Measurements from ENCODE around the gene APBB3.

DNA sequence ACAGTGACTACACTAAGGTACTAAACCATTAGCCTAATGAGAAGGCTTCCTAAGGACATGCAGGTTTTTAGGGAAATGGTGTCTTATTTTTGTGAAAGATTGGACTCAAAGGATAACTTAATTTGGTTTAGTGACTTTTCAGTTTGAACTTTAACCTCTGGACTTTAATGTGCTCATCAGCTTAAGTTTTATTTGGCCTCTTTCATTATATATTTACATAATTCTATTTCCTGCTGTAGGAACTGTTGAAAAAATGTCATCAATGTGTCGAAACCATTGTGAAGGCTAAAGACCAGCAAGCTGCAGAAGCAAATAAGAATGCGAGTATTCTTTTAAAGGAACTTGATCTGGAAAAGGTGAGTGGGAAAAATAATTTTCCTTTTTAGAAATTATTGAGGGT, 51.3 kb downstream of the APBB3 start:
- TF ChIP-seq, protein P1, sequence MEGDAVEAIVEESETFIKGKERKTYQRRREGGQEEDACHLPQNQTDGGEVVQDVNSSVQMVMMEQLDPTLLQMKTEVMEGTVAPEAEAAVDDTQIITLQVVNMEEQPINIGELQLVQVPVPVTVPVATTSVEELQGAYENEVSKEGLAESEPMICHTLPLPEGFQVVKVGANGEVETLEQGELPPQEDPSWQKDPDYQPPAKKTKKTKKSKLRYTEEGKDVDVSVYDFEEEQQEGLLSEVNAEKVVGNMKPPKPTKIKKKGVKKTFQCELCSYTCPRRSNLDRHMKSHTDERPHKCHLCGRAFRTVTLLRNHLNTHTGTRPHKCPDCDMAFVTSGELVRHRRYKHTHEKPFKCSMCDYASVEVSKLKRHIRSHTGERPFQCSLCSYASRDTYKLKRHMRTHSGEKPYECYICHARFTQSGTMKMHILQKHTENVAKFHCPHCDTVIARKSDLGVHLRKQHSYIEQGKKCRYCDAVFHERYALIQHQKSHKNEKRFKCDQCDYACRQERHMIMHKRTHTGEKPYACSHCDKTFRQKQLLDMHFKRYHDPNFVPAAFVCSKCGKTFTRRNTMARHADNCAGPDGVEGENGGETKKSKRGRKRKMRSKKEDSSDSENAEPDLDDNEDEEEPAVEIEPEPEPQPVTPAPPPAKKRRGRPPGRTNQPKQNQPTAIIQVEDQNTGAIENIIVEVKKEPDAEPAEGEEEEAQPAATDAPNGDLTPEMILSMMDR (tag by site-specific recombination; IDR thresholded peaks at IDR 0.05): no peak
- no peak for TF ChIP-seq ZNF138 (tag by site-specific recombination; IDR thresholded peaks at IDR 0.05; ENCODE audit: borderline replicate concordance)
- no peak for TF ChIP-seq ZNF558 (tag by site-specific recombination; IDR thresholded peaks at IDR 0.05)
- TF ChIP-seq, protein P2, sequence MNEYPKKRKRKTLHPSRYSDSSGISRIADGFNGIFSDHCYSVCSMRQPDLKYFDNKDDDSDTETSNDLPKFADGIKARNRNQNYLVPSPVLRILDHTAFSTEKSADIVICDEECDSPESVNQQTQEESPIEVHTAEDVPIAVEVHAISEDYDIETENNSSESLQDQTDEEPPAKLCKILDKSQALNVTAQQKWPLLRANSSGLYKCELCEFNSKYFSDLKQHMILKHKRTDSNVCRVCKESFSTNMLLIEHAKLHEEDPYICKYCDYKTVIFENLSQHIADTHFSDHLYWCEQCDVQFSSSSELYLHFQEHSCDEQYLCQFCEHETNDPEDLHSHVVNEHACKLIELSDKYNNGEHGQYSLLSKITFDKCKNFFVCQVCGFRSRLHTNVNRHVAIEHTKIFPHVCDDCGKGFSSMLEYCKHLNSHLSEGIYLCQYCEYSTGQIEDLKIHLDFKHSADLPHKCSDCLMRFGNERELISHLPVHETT (tag by site-specific recombination; IDR thresholded peaks at IDR 0.05): no peak
- no peak for TF ChIP-seq ZNF629 (tag by site-specific recombination; IDR thresholded peaks at IDR 0.05)
- TF ChIP-seq, protein P3, sequence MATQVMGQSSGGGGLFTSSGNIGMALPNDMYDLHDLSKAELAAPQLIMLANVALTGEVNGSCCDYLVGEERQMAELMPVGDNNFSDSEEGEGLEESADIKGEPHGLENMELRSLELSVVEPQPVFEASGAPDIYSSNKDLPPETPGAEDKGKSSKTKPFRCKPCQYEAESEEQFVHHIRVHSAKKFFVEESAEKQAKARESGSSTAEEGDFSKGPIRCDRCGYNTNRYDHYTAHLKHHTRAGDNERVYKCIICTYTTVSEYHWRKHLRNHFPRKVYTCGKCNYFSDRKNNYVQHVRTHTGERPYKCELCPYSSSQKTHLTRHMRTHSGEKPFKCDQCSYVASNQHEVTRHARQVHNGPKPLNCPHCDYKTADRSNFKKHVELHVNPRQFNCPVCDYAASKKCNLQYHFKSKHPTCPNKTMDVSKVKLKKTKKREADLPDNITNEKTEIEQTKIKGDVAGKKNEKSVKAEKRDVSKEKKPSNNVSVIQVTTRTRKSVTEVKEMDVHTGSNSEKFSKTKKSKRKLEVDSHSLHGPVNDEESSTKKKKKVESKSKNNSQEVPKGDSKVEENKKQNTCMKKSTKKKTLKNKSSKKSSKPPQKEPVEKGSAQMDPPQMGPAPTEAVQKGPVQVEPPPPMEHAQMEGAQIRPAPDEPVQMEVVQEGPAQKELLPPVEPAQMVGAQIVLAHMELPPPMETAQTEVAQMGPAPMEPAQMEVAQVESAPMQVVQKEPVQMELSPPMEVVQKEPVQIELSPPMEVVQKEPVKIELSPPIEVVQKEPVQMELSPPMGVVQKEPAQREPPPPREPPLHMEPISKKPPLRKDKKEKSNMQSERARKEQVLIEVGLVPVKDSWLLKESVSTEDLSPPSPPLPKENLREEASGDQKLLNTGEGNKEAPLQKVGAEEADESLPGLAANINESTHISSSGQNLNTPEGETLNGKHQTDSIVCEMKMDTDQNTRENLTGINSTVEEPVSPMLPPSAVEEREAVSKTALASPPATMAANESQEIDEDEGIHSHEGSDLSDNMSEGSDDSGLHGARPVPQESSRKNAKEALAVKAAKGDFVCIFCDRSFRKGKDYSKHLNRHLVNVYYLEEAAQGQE (tag by site-specific recombination; IDR thresholded peaks at IDR 0.05): no peak
- no peak for TF ChIP-seq KLF9 (tag by site-specific recombination; IDR thresholded peaks at IDR 0.05; ENCODE audit: low read depth)
- no peak for TF ChIP-seq ZNF311 (tag by site-specific recombination; IDR thresholded peaks at IDR 0.05; ENCODE audit: borderline replicate concordance)
- TF ChIP-seq BCL11A (tag by site-specific recombination; IDR thresholded peaks at IDR 0.05; ENCODE audit: low read depth): no peak
